Kidney epithelial cell (primary cell): Measurements from ENCODE around the gene SETD1B. TPM values are rescaled to one million over a fixed set of nuclear protein-coding genes. Genes with fewer than 3 reads are reported as not detected.

ENCODE experiments used
- DNase-seq: peaks from one replicate; pipeline ENCODE4 v3.0.0-alpha.2; 2010; ENCODE audit warnings: low read depth
- H3K27me3 ChIP-seq: 2 replicates; pipeline ENCODE4 v1.6.0; 2011; ENCODE audit warnings: low read length; ENCODE audit not compliant: control insufficient read depth, insufficient read depth
- H3K36me3 ChIP-seq: 2 replicates; pipeline ENCODE4 v1.5.1; 2011; ENCODE audit warnings: low read length; ENCODE audit not compliant: control insufficient read depth, insufficient read depth
- H3K4me3 ChIP-seq: 2 replicates; pipeline ENCODE4 v1.5.1; 2011; ENCODE audit warnings: low read depth, mild to moderate bottlenecking, control low read depth, low read length
- CTCF ChIP-seq: IDR thresholded peaks from 2 replicates; pipeline ENCODE4 v1.5.1; 2011; ENCODE audit warnings: mild to moderate bottlenecking, moderate library complexity, low read length, control low read depth, inconsistent platforms; ENCODE audit not compliant: insufficient read depth, poor library complexity, severe bottlenecking
- total RNA-seq: library from RNA; depleted of rRNA; stranded (reverse); fragments of >200 nt; gene quantifications from 2 replicates; pipeline ENCODE4 v1.2.3, GENCODE V29; 2015

SETD1B gene
- total RNA-seq, 1 donor from 2014 or later, result 8.1 TPM

- TF ChIP-seq CTCF, result no peak
- Histone ChIP-seq H3K27me3 (no peaks in the 10 kb centered on the region), H3K4me3 (no peak overlapping the region), H3K36me3 (peaks cover 3% of the 10 kb centered on the region)
- DNase-seq, result no peak
These were observed 25.6 kb downstream of the SETD1B start for GRCh38 chr12:121829250-121829918.

- DNase-seq, result no peak
- Histone ChIP-seq H3K36me3 (peaks cover 3% of the 10 kb centered on the region), H3K27me3 (no peaks in the 10 kb centered on the region)
These were observed 26.3 kb downstream of the SETD1B start for GRCh38 chr12:121830134-121830533.

GRCh38 chr12:121830588-121831265 lies 26.9 kb downstream of the SETD1B start:
- no peak overlapping the region for H3K4me3 ChIP-seq
- H3K27me3 ChIP-seq, result no peaks in the 10 kb centered on the region
- TF ChIP-seq CTCF, result no peak
- DNase-seq, result no peak
- peaks cover 3% of the 10 kb centered on the region for H3K36me3 ChIP-seq

More at GRCh38 chr12:121830134-121830533, 26.3 kb downstream of the SETD1B start:
- H3K4me3 ChIP-seq, result no peak overlapping the region
- TF ChIP-seq CTCF, result no peak

GRCh38 chr12:121831571-121832245 lies 27.9 kb downstream of the SETD1B start:
- H3K4me3 ChIP-seq, result no peak overlapping the region
- H3K36me3 ChIP-seq, result peaks cover 3% of the 10 kb centered on the region
- no peak for DNase-seq
- no peaks in the 10 kb centered on the region for H3K27me3 ChIP-seq
- TF ChIP-seq CTCF, result no peak

GRCh38 chr12:121837680-121838079 lies 33.9 kb downstream of the SETD1B start:
- no peak overlapping the region for H3K4me3 ChIP-seq
- no peak for DNase-seq
- H3K27me3 ChIP-seq, result no peaks in the 10 kb centered on the region
- no peaks in the 10 kb centered on the region for H3K36me3 ChIP-seq
- no peak for TF ChIP-seq CTCF

- Histone ChIP-seq H3K36me3 (no peaks in the 10 kb centered on the region), H3K4me3 (no peak overlapping the region), H3K27me3 (no peaks in the 10 kb centered on the region)
- no peak for DNase-seq
- TF ChIP-seq CTCF, result no peak
These were observed 34.3 kb downstream of the SETD1B start for GRCh38 chr12:121838126-121838525.
